AG04450 (cell line): Measurements from ENCODE around the gene USP8. TPM values are rescaled to one million over a fixed set of nuclear protein-coding genes. Genes with fewer than 3 reads are reported as not detected.

ENCODE experiments used
- CTCF ChIA-PET: fragments of 300-600, 350-600 bp; formaldehyde crosslinking; extraction: SDS; loops from one replicate; lab custom pipeline; 2022; ENCODE audit warnings: antibody characterized with exemption, inconsistent platforms; lab: Charles Lee
- POLR2A ChIA-PET: fragments of 350-600 bp; formaldehyde crosslinking; extraction: SDS; loops from one replicate; lab custom pipeline; 2021; ENCODE audit warnings: antibody characterized with exemption, inconsistent platforms; lab: Yijun Ruan, JAX
- DNase-seq: peaks from one replicate; pipeline ENCODE4 v3.0.0-alpha.2; 2011; ENCODE audit warnings: low read depth, low spot score
- H3K27ac ChIP-seq: one replicate; pipeline ENCODE4 v1.5.1; 2012; ENCODE audit warnings: low read depth, low read length, control low read depth
- H3K27me3 ChIP-seq: one replicate; pipeline ENCODE4 v1.6.0; 2012; ENCODE audit warnings: low read length; ENCODE audit not compliant: control insufficient read depth, insufficient read depth
- H3K4me3 ChIP-seq: 2 replicates; pipeline ENCODE4 v1.5.1; 2011; ENCODE audit warnings: mild to moderate bottlenecking, low read depth, low read length, control low read depth
- H3K9me3 ChIP-seq: 2 replicates; pipeline ENCODE4 v1.5.1; 2012; ENCODE audit warnings: low read length; ENCODE audit not compliant: control insufficient read depth, insufficient read depth
- CTCF ChIP-seq: IDR thresholded peaks from 2 replicates; pipeline ENCODE4 v1.5.1; 2011; ENCODE audit warnings: low read depth, low read length, control low read depth, inconsistent platforms
- polyA plus RNA-seq: library from polyadenylated mRNA; depleted of rRNA; stranded (reverse); fragments of >200 nt; gene quantifications from 2 replicates; pipeline ENCODE4 v1.2.3, GENCODE V29; 2011

The USP8 gene
- polyA plus RNA-seq, 1 experiment: 65.0 TPM

DNA sequence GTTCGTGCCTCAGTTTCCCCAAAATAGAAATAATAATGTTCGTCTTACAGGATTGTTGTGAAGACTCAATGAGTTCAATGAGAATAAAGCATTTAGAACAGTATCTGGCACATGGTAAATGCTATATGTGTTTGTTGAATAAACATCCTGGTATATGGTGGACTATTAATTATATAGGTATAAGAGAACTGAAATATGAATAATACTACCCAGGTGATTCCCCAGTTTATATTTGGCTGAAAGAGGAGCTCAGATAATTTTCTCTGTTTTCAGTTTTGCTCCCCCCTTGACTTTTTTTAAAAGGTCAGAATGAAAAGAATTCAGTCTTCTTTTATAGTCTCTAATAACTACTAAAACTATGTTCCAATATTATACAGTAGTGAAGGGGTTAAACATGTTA is 46.9 kb downstream of the USP8 start:
- no peak for DNase-seq
- POLR2A ChIA-PET: no interaction called here
- TF ChIP-seq CTCF: no peak

GRCh38 chr15:50476143-50476542 is 51.9 kb downstream of the USP8 start:
- Histone ChIP-seq H3K9me3 (no peaks in the 10 kb centered on the region), H3K27ac (no peak overlapping the region), H3K4me3 (no peak overlapping the region), H3K27me3 (no peaks in the 10 kb centered on the region)
- ChIA-PET CTCF (interaction anchor here (0.6 kb wide), 1 partner anchor 25 kb away, joined by 3 read pairs; no protein-coding TSS in a partner anchor), POLR2A (no interaction called here)
- DNase-seq: no peak
- TF ChIP-seq CTCF: no peak

More for the DNA sequence above, 46.9 kb downstream of the USP8 start:
- Histone ChIP-seq H3K27ac (no peak overlapping the region), H3K9me3 (no peaks in the 10 kb centered on the region), H3K4me3 (no peak overlapping the region), H3K27me3 (no peaks in the 10 kb centered on the region)
- CTCF ChIA-PET: no interaction called here

- H3K27ac ChIP-seq: no peak overlapping the region
- H3K27me3 ChIP-seq: no peaks in the 10 kb centered on the region
- no peak overlapping the region for H3K4me3 ChIP-seq
- ChIA-PET POLR2A (no interaction called here), CTCF (no interaction called here)
- no peaks in the 10 kb centered on the region for H3K9me3 ChIP-seq
- TF ChIP-seq CTCF: no peak
- no peak for DNase-seq
These were observed 60.6 kb downstream of the USP8 start for GRCh38 chr15:50484781-50485180.

GRCh38 chr15:50485389-50485788 is 61.2 kb downstream of the USP8 start:
- Histone ChIP-seq H3K27me3 (no peaks in the 10 kb centered on the region), H3K4me3 (no peak overlapping the region), H3K27ac (no peak overlapping the region), H3K9me3 (no peaks in the 10 kb centered on the region)
- CTCF ChIA-PET: no interaction called here
- TF ChIP-seq CTCF: no peak
- no peak for DNase-seq
- POLR2A ChIA-PET: no interaction called here

DNA sequence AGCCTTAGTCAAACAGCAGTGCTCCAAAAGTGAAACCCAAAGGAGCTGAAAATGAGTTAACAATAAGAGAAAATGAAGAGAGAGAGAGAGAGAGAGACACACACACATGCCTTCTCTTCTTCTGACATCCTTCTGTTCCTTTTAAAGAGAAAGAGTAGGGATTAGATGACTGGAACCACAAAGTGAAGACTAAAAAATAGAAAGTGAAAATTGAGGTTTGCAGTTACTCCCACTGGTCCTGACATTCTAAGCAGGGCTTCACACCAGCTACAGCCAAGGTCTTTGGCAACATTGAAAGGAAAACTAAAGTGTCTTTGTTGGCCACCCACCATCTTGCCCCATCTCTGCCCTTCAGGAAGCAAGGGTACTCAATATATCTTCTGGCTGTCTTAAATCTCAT is 63.1 kb downstream of the USP8 start:
- Histone ChIP-seq H3K27me3 (no peaks in the 10 kb centered on the region), H3K27ac (no peak overlapping the region), H3K9me3 (no peaks in the 10 kb centered on the region), H3K4me3 (no peak overlapping the region)
- no peak for DNase-seq
- ChIA-PET POLR2A (no interaction called here), CTCF (no interaction called here)
- no peak for TF ChIP-seq CTCF
